K562 (cell line): ENCODE results near the gene PSMB4. TPM values are rescaled to one million over a fixed set of nuclear protein-coding genes. Genes with fewer than 3 reads are reported as not detected.

Source experiments
- ATAC-seq: fragments of 200-7000 bp; cut with Tn5 transposase; 3 replicates; pipeline ENCODE4 v1.9.1; 2020; ENCODE audit warnings: moderate library complexity
- BruUV-seq: library from RNA; stranded (reverse); fragments of 400-500 nt; replicated peaks from 2 replicates; lab custom pipeline; 2021; lab: Mats Ljungman, UMichigan
- CTCF ChIA-PET: fragments of 300-600 bp; formaldehyde crosslinking; extraction: SDS; loops from one replicate; lab custom pipeline; 2021; ENCODE audit warnings: low intra/inter-chr PET ratio; lab: Yijun Ruan, JAX
- POLR2A ChIA-PET: fragments of 300-600, 350-650 bp; sonication (Branson Sonifier 250); formaldehyde crosslinking; extraction: SDS; loops from one replicate; lab custom pipeline; 2021; ENCODE audit warnings: antibody characterized with exemption, inconsistent platforms; lab: Yijun Ruan, JAX
- DNase-seq, 4 experiments: peaks; one replicate each; pipeline versions ENCODE4 v3.0.0 to v3.0.0-alpha.2; 2011 to 2018; ENCODE audit warnings: low spot score in 3 of 4, mixed read lengths in 3 of 4; ENCODE audit errors: extremely low read depth in 1 of 4
- FAIRE-seq: peaks from 2 replicates; lab custom pipeline; 2011; peaks lifted over from hg19 to GRCh38; lab: Jason Lieb, UNC
- H2AFZ ChIP-seq: 2 replicates; pipeline ENCODE4 v1.6.0; 2011; ENCODE audit warnings: low read depth, low read length, control low read depth, inconsistent platforms
- H3K27ac ChIP-seq: fragments of 200-600 bp; 3 replicates; pipeline ENCODE4 v1.8.0; 2011; ENCODE audit warnings: low read depth, mild to moderate bottlenecking, control low read depth, inconsistent platforms, low read length, moderate library complexity, mixed read lengths; ENCODE audit errors: extremely low read depth
- H3K27me3 ChIP-seq, 2 experiments: fragments of 300-600 bp in 1 of 2; 2 replicates in 1 of 2; 3 replicates in 1 of 2; pipeline versions ENCODE4 v1.6.0 to v1.8.0; 2011; ENCODE audit warnings: inconsistent platforms in 2 of 2, low read length in 2 of 2, mild to moderate bottlenecking in 1 of 2, mixed read lengths in 1 of 2, moderate library complexity in 1 of 2; ENCODE audit not compliant: control insufficient read depth in 2 of 2, insufficient read depth in 2 of 2
- H3K36me3 ChIP-seq: fragments of 300-600 bp; 3 replicates; pipeline ENCODE4 v1.8.0; 2011; ENCODE audit warnings: mild to moderate bottlenecking, low read length, inconsistent platforms; ENCODE audit not compliant: control insufficient read depth, insufficient read depth
- H3K4me1 ChIP-seq, 2 experiments: fragments of 200-600 bp in 1 of 2; replicated peaks in 1 of 2; 2 replicates in 1 of 2; 3 replicates in 1 of 2; pipeline versions ENCODE4 v1.5.1 to v1.8.0; 2011; ENCODE audit warnings: inconsistent platforms in 2 of 2, low read length in 2 of 2, mild to moderate bottlenecking in 1 of 2, mixed read lengths in 1 of 2, moderate library complexity in 1 of 2; ENCODE audit not compliant: control insufficient read depth in 2 of 2, insufficient read depth in 2 of 2
- H3K4me2 ChIP-seq: 2 replicates; pipeline ENCODE4 v1.6.1; 2011; ENCODE audit warnings: low read length, control low read depth, inconsistent platforms, mixed read lengths; ENCODE audit not compliant: insufficient read depth
- H3K4me3 ChIP-seq: fragments of 200-600 bp; sonication (generic), shearing (Covaris generic); 2 replicates; pipeline ENCODE4 v1.5.1; 2016; ENCODE audit warnings: control low read depth, inconsistent platforms
- H3K79me2 ChIP-seq: fragments of 200-600 bp; 3 replicates; pipeline ENCODE4 v1.8.0; 2011; ENCODE audit warnings: low read length, inconsistent platforms; ENCODE audit not compliant: control insufficient read depth, insufficient read depth
- H3K9ac ChIP-seq, 2 experiments: 2 replicates each; pipeline versions ENCODE4 v1.6.0 to v1.6.1; 2011; ENCODE audit warnings: low read depth in 2 of 2, low read length in 2 of 2, control low read depth in 1 of 2, inconsistent platforms in 1 of 2, mild to moderate bottlenecking in 1 of 2, mixed read lengths in 1 of 2; ENCODE audit not compliant: insufficient read depth in 1 of 2
- H3K9me1 ChIP-seq: one replicate; pipeline ENCODE4 v1.6.0; 2011; ENCODE audit warnings: inconsistent platforms, mild to moderate bottlenecking, low read length, moderate library complexity; ENCODE audit not compliant: control insufficient read depth, insufficient read depth
- H3K9me3 ChIP-seq: replicated peaks from 2 replicates; pipeline ENCODE4 v1.5.1; 2011; ENCODE audit warnings: low read depth, low read length, inconsistent platforms; ENCODE audit not compliant: control insufficient read depth, insufficient read depth
- H4K20me1 ChIP-seq: replicated peaks from 2 replicates; pipeline ENCODE4 v1.6.1; 2011; ENCODE audit warnings: low read length, inconsistent platforms, mixed read lengths; ENCODE audit not compliant: control insufficient read depth, insufficient read depth
- CTBP1 ChIP-seq: fragments of 450-650 bp; IDR thresholded peaks from 2 replicates; pipeline ENCODE4 v1.6.1; 2016; ENCODE audit warnings: borderline replicate concordance
- HDAC1 ChIP-seq, 2 experiments: fragments of 450-650 bp; IDR thresholded peaks; 2 replicates each; pipeline ENCODE4 v1.6.1; 2016 to 2017; ENCODE audit warnings: inconsistent platforms in 1 of 2, mild to moderate bottlenecking in 1 of 2, moderate library complexity in 1 of 2
- MCM3 ChIP-seq: fragments of 450-650 bp; IDR thresholded peaks from 2 replicates; pipeline ENCODE4 v1.6.1; 2016
- MED1 ChIP-seq: sonication (generic); formaldehyde crosslinking; IDR thresholded peaks from 2 replicates; pipeline ENCODE4 v1.8.1; 2023; ENCODE audit warnings: missing genetic modification reagents, borderline replicate concordance
- MEIS2 ChIP-seq: fragments of 450-650 bp; IDR thresholded peaks from 2 replicates; pipeline ENCODE4 v1.6.1; 2014; ENCODE audit warnings: mild to moderate bottlenecking; ENCODE audit not compliant: partially characterized antibody
- NCOA1 ChIP-seq: fragments of 450-650 bp; IDR thresholded peaks from 2 replicates; pipeline ENCODE4 v1.6.1; 2016; ENCODE audit warnings: low read depth
- RBM15 ChIP-seq: fragments of 200-400 bp; formaldehyde crosslinking; IDR thresholded peaks from 2 replicates; pipeline ENCODE4 v1.6.1; 2018; ENCODE audit warnings: mild to moderate bottlenecking, low read length, moderate library complexity; ENCODE audit not compliant: insufficient read depth
- ZFP36 ChIP-seq: fragments of 150-350 bp; IDR thresholded peaks from 2 replicates; pipeline ENCODE4 v1.6.1; 2018; ENCODE audit warnings: low read length, low read depth; ENCODE audit not compliant: partially characterized antibody
- WGBS: fragments of 100-300 bp; shearing (Covaris generic); methylation state at CpG from one replicate; pipeline ENCODE4 v1.1.6; 2016; ENCODE audit warnings: low coverage, mixed read lengths; ENCODE audit not compliant: insufficient coverage; ENCODE audit errors: missing lambda C conversion rate; 5-methylcytosine and 5-hydroxymethylcytosine counted together
- in situ Hi-C: fragments of 300-500 bp; cut with MboI; formaldehyde crosslinking; loops from 4 replicates; pipeline ENCODE4 v1.15.0; 2018; ENCODE audit warnings: inconsistent platforms, mixed read lengths
- intact Hi-C: fragments of 100-400 bp; cut with micrococcal nuclease; formaldehyde crosslinking; loops from 2 replicates; pipeline ENCODE4 v1.14.2; 2022
- polyA plus RNA-seq, 8 experiments: library from polyadenylated mRNA; depleted of rRNA in 4 of 8; stranded (reverse) in 5 of 8; unstranded in 3 of 8; fragments of >200 nt; fragmentation: Nextera tagmentation in 2 of 8; fragmentation: Illumina TruSeq in 1 of 8; extraction: Ambion mirVana in 2 of 8; extraction: Trizol in 1 of 8; gene quantifications; 2 replicates each; pipeline versions ENCODE4 v1.2.1 to v1.2.3, GENCODE V29; 2011 to 2014; ENCODE audit warnings: inconsistent platforms in 1 of 8, missing spikeins in 1 of 8
- total RNA-seq, 7 experiments: library from RNA; depleted of rRNA in 6 of 7; stranded (reverse); fragments of >200 nt in 6 of 7; fragmentation: Illumina TruSeq in 2 of 7; extraction: Trizol in 2 of 7; gene quantifications; 2 replicates each; pipeline versions ENCODE4 v1.2.1 to v1.2.3, GENCODE V29; 2011 to 2021; ENCODE audit warnings: low replicate concordance in 1 of 7
- TF ChIP-seq, protein P1 (sequence below): fragments of 450-650 bp; IDR thresholded peaks from 2 replicates; pipeline ENCODE4 v1.6.1; 2017; ENCODE audit warnings: antibody characterized with exemption, mild to moderate bottlenecking
- TF ChIP-seq, protein P2 (sequence below), 2 experiments: fragments of 450-650 bp; conservative IDR thresholded peaks; 2 replicates each; pipeline ENCODE4 v1.6.1; 2017; ENCODE audit warnings: mild to moderate bottlenecking in 2 of 2, moderate library complexity in 2 of 2
- TF ChIP-seq, protein P3 (sequence below): fragments of 250-450 bp; sonication (Bioruptor Pico); IDR thresholded peaks from 2 replicates; pipeline ENCODE4 v1.9.0; 2021; ENCODE audit warnings: mild to moderate bottlenecking
- TF ChIP-seq, protein P4 (sequence below), 3 experiments: fragments of 200-800 bp in 1 of 3; sonication (Bioruptor generic) in 1 of 3; sonication (generic) in 1 of 3; formaldehyde crosslinking in 1 of 3; IDR thresholded peaks; 2 replicates each; pipeline versions ENCODE4 v1.6.1 to v1.8.0; 2016 to 2022; ENCODE audit warnings: mild to moderate bottlenecking in 2 of 3, missing compliant biosample characterization in 2 of 3, missing genetic modification characterization in 2 of 3, missing genetic modification reagents in 1 of 3

PSMB4 gene
- total and polyA plus RNA-seq, 9 of the 15 experiments (the other 6 are each of a cell fraction or from before 2014, with no cell fraction given): 397 to 674 (median 475) TPM

DNA sequence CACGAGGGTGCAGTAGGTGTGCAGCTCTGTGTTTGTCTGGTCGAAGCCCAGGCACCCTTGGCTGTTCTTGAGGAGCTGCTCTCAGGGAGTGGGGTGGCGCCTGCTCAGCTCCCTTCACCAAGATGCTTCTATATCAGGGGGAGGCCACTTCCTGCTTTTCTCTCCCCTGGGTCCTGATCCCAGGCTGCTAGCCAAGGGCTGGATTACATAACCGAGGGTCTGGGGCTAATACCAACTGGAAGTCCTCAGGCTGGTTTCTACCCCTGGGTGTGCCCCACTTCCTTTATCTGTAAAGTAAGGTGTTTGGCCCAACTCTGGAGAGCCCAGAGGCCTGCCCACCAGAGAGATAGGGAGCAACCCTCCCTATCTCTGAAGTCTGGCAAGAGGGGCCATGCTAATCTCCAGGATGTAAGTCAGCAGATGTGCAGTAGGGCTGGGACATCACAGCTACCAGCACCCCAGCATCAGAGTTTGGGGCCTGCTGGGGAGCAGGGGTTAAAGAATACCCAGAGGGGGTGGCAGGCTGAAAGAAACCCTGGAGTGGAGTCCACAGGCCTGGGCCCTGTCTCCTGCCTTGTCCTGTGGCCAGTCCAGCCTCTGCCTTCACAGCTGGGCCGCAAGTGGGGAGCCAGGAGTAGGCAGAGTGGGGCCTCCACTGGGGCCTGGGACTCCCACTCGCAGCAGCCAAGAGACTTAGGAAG, 29.0 kb upstream of the PSMB4 start:
- DNase-seq (peak; percentile 42 to 79 (median 56)), ATAC-seq (peak; percentile 65), FAIRE-seq (peak; percentile 96)
- ChIA-PET POLR2A (interaction anchor here (0.6 to 1.7 kb wide), 9 partner anchors 12 to 539 kb away, joined by 3 to 8 read pairs (median 4); partner anchors contain the start of genes PSMD4, THEM4 and ZNF687), CTCF (no interaction called here)
- H3K9ac ChIP-seq: peak overlapping the region; percentile 49 to 73
- H3K9me1 ChIP-seq: no peaks in the 10 kb centered on the region
- H3K4me1 ChIP-seq: peaks cover 32 to 48% of the 10 kb centered on the region in 2 experiments
- H3K9me3 ChIP-seq: no peaks in the 10 kb centered on the region
- H3K27me3 ChIP-seq: no peaks in the 10 kb centered on the region
- H3K79me2 ChIP-seq: peaks cover 16% of the 10 kb centered on the region
- H3K4me3 ChIP-seq: no peak overlapping the region; the same call in 1 of the 2 replicates
- BruUV-seq: no TSS peak
- peak overlapping the region; percentile 72 for H2AFZ ChIP-seq
- H3K36me3 ChIP-seq: peaks cover 25% of the 10 kb centered on the region; the same call in 2 of the 3 replicates
- H3K4me2 ChIP-seq: peak overlapping the region; percentile 68
- in situ Hi-C loops (no loop called here), intact Hi-C loops (no loop called here)
- H3K27ac ChIP-seq: peak overlapping the region; percentile 71
- 12% methylated on average over 6 of the region's 6 CpGs for WGBS
- H4K20me1 ChIP-seq: no peaks in the 10 kb centered on the region
- TF ChIP-seq, protein P1, sequence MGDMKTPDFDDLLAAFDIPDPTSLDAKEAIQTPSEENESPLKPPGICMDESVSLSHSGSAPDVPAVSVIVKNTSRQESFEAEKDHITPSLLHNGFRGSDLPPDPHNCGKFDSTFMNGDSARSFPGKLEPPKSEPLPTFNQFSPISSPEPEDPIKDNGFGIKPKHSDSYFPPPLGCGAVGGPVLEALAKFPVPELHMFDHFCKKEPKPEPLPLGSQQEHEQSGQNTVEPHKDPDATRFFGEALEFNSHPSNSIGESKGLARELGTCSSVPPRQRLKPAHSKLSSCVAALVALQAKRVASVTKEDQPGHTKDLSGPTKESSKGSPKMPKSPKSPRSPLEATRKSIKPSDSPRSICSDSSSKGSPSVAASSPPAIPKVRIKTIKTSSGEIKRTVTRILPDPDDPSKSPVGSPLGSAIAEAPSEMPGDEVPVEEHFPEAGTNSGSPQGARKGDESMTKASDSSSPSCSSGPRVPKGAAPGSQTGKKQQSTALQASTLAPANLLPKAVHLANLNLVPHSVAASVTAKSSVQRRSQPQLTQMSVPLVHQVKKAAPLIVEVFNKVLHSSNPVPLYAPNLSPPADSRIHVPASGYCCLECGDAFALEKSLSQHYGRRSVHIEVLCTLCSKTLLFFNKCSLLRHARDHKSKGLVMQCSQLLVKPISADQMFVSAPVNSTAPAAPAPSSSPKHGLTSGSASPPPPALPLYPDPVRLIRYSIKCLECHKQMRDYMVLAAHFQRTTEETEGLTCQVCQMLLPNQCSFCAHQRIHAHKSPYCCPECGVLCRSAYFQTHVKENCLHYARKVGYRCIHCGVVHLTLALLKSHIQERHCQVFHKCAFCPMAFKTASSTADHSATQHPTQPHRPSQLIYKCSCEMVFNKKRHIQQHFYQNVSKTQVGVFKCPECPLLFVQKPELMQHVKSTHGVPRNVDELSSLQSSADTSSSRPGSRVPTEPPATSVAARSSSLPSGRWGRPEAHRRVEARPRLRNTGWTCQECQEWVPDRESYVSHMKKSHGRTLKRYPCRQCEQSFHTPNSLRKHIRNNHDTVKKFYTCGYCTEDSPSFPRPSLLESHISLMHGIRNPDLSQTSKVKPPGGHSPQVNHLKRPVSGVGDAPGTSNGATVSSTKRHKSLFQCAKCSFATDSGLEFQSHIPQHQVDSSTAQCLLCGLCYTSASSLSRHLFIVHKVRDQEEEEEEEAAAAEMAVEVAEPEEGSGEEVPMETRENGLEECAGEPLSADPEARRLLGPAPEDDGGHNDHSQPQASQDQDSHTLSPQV: peak; percentile 72
- TF ChIP-seq NCOA1 (no peak), HDAC1 (IDR thresholded peaks at IDR 0.05) (no peak), MCM3 (no peak), MEIS2 (no peak), ZFP36 (no peak), RBM15 (no peak), MED1 (CRISPR knock-in tag) (no peak), CTBP1 (0 out of 2 replicates have a peak, but pooled peaks have one; percentile 51)
- TF ChIP-seq, protein P2, sequence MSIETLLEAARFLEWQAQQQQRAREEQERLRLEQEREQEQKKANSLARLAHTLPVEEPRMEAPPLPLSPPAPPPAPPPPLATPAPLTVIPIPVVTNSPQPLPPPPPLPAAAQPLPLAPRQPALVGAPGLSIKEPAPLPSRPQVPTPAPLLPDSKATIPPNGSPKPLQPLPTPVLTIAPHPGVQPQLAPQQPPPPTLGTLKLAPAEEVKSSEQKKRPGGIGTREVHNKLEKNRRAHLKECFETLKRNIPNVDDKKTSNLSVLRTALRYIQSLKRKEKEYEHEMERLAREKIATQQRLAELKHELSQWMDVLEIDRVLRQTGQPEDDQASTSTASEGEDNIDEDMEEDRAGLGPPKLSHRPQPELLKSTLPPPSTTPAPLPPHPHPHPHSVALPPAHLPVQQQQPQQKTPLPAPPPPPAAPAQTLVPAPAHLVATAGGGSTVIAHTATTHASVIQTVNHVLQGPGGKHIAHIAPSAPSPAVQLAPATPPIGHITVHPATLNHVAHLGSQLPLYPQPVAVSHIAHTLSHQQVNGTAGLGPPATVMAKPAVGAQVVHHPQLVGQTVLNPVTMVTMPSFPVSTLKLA (conservative IDR thresholded peaks at IDR 0.05): 0 out of 4 replicates have a peak, but pooled peaks of 1 of the 2 experiments have one; percentile 15
- TF ChIP-seq, protein P3, sequence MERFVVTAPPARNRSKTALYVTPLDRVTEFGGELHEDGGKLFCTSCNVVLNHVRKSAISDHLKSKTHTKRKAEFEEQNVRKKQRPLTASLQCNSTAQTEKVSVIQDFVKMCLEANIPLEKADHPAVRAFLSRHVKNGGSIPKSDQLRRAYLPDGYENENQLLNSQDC (CRISPR knock-in tag): no peak
- TF ChIP-seq, protein P4, sequence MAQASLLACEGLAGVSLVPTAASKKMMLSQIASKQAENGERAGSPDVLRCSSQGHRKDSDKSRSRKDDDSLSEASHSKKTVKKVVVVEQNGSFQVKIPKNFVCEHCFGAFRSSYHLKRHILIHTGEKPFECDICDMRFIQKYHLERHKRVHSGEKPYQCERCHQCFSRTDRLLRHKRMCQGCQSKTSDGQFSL (CRISPR knock-in tag; IDR thresholded peaks at IDR 0.05): no peak
- TF ChIP-seq, protein P4 (tag; IDR thresholded peaks at IDR 0.05): 0 out of 4 replicates have a peak, but pooled peaks of 1 of the 2 experiments have one; percentile 30
